D721Med (cell line): ENCODE measurements around the gene MOB3A.

Experiments used
- DNase-seq: peaks from one replicate; pipeline ENCODE4 v3.0.0; 2011; ENCODE audit warnings: low spot score; ENCODE audit not compliant: insufficient read length
- FAIRE-seq: peaks from 2 replicates; lab custom pipeline; 2011; peaks lifted over from hg19 to GRCh38; lab: Jason Lieb, UNC
- TF ChIP-seq, protein P1 (sequence below): IDR thresholded peaks from 2 replicates; pipeline ENCODE4 v1.5.1; 2012; ENCODE audit warnings: mild to moderate bottlenecking, control low read depth; ENCODE audit not compliant: insufficient read depth; ENCODE audit errors: missing control alignments

MOB3A gene

DNA sequence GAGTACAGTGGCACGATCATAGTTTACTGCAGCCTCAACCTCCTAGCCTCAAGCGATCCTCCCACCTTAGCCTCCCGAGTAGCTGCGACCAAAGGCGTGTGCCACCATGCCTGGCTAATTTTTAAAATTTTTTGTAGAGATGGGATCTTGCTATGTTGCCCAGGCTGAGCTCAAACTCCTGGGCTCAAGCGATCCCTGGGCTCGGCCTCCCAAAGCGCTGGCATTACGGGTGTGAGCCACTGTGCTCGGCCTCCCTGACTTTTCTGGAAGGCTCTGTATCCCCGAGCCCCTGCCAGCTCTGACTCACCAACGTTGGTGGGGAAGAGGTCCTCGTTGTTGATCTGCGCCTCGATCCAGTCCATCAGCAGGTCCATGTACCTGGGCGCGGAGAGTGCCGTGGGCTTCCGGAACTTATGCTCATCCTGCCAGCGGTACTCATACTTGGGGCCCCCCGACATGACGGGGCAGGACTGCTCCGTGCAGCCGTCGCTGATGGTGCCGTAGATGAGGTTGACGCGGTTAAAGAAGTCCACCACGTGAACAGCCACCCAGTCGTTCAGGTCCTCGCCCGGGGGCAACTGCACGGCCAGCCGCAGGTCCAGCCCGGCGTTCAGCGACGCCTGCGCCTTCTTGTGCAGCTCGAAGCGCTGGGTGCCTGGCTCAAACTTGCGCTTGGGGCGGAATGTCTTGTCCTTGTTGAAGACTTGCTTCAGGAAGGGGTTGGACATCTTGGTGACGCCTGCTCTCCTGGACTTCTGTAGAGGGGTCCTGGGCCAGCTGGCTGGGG lies 18.1 kb downstream of the MOB3A start:
- no peak for FAIRE-seq
- TF ChIP-seq, protein P1, sequence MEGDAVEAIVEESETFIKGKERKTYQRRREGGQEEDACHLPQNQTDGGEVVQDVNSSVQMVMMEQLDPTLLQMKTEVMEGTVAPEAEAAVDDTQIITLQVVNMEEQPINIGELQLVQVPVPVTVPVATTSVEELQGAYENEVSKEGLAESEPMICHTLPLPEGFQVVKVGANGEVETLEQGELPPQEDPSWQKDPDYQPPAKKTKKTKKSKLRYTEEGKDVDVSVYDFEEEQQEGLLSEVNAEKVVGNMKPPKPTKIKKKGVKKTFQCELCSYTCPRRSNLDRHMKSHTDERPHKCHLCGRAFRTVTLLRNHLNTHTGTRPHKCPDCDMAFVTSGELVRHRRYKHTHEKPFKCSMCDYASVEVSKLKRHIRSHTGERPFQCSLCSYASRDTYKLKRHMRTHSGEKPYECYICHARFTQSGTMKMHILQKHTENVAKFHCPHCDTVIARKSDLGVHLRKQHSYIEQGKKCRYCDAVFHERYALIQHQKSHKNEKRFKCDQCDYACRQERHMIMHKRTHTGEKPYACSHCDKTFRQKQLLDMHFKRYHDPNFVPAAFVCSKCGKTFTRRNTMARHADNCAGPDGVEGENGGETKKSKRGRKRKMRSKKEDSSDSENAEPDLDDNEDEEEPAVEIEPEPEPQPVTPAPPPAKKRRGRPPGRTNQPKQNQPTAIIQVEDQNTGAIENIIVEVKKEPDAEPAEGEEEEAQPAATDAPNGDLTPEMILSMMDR, result no peak

GRCh38 chr19:2077398-2077797 lies 18.7 kb downstream of the MOB3A start:
- DNase-seq (no peak), FAIRE-seq (no peak)
- TF ChIP-seq, protein P1, result no peak

More for the DNA sequence above, 18.1 kb downstream of the MOB3A start:
- no peak for DNase-seq

DNA sequence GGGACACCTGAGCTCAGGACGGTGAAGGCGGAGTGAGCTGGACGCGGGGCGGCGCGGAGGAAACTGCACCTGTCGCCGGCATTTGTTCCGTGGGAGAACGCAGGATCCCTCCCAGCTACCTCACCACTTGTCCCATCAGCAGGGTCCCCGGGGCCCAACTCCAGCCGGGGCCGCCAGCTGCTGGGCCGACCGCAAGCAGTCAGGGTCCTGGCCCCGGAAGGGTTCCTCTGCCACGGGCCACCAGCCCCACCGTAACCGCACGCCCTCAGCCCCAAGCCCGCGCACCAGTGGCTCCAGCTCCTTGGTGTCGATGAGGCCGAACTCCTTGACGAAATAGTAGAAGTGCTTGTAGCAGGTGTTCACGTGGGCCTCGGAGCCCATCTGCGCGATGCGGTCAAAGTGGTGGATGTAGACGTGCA lies 19.6 kb downstream of the MOB3A start:
- no peak for FAIRE-seq
- DNase-seq, result no peak
- TF ChIP-seq, protein P1, result no peak

DNA sequence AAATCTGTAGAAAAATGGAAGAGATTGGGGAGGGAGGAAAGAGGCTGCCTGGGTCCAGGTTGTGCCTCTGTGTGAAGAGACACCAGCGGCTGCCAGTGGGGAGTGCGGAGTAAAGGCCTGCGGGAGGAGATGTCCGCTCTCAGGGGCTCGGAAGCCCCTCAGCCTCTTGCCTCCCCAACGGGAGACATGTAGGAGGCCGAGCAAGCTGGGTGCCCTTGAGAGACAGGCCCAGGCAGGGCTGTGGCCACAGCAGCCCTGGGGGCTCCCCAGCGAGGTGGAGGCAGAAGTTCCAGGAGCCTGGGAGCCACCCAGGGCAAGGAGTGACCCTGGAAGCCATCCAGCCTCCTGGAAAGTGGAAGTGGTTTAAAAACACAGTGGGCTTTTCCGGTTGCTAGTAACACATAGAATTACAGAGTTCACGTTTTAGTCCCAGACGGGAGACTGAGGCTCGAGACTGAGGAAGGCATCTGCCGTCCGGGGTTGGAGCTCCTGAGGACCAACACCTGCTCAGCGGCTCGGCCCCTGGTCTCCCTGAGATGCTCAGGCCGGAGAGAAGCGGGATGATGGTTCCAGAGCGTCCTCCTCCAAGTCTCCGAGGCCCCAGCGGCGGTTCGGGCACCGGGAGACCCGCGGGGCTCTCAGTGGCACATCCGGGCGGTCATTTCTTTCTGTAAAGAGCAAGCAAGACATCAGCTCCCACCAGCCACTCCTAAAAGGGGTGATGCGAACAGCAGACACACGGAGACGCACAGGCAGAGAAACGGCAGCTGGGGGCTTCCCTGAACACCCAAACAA lies 23.2 kb downstream of the MOB3A start:
- DNase-seq (no peak), FAIRE-seq (no peak)
- TF ChIP-seq, protein P1, result no peak

GRCh38 chr19:2070986-2071673 lies 25.0 kb downstream of the MOB3A start:
- TF ChIP-seq, protein P1, result no peak
- FAIRE-seq (no peak), DNase-seq (no peak)

- TF ChIP-seq, protein P1, result no peak
- no peak for DNase-seq
- FAIRE-seq, result no peak
Observed at GRCh38 chr19:2070436-2070827, 25.7 kb downstream of the MOB3A start.
